Mammary epithelial cell (primary cell): ENCODE measurements around the gene FBXL17.

Source experiments
- CTCF ChIP-seq, 2 donors: IDR thresholded peaks in 1 of 2; conservative IDR thresholded peaks in 1 of 2; 2 replicates each; pipeline ENCODE4 v1.5.1; 2011 to 2012; ENCODE audit warnings: inconsistent platforms in 2 of 2, low read length in 2 of 2, mild to moderate bottlenecking in 2 of 2, control low read depth in 1 of 2, low read depth in 1 of 2; ENCODE audit not compliant: insufficient read depth in 1 of 2; ENCODE audit errors: extremely low read depth in 1 of 2
- EZH2 ChIP-seq: IDR thresholded peaks from 2 replicates; pipeline ENCODE4 v1.6.1; 2012; ENCODE audit warnings: low read length, inconsistent platforms, borderline replicate concordance

DNA sequence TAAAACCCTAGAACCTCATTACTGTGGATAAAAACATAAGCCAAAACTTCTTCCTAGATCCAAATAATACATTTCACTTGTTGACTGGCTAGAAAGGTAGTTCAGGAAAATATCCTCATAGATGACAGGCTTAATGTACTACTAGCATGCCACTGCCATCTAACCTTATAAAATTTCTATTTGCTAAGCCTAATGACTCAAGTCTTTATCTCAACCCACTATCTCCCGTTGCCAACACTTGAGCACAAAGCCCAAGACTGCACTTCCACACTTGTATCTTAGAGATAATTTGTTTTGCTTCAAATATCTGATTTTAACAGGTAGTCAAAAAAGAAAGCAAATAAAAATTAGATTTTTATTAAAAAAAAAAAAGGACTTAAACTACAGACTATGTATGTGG lies 42.7 kb downstream of the FBXL17 start:
- TF ChIP-seq CTCF (conservative IDR thresholded peaks at IDR 0.05 in 1 of 2, IDR thresholded peaks at IDR 0.05 in 1 of 2; ENCODE audit: extremely low read depth in 1 of 2, insufficient read depth in 1 of 2, low read depth in 1 of 2, low read length in 2 of 2) (no peak), EZH2 (no peak)
